SK-N-SH treated with all-trans-retinoic acid at 6 μM for 48 hours (cell line): ENCODE data around the gene TMC5.

Experiments
- ARNTL ChIP-seq: fragments of 450-650 bp; formaldehyde crosslinking; IDR thresholded peaks from 2 replicates; pipeline ENCODE4 v1.5.0; 2020; ENCODE audit warnings: low read depth, mild to moderate bottlenecking, moderate library complexity, borderline replicate concordance
- BACH2 ChIP-seq: fragments of 250-450 bp; sonication (Bioruptor Pico); IDR thresholded peaks from 2 replicates; pipeline ENCODE4 v1.9.0; 2021; ENCODE audit warnings: mild to moderate bottlenecking, borderline replicate concordance
- CSDC2 ChIP-seq: fragments of 250-450 bp; sonication (Bioruptor Pico); IDR thresholded peaks from 2 replicates; pipeline ENCODE4 v1.5.0; 2020; ENCODE audit warnings: mild to moderate bottlenecking, moderate library complexity
- ESRRG ChIP-seq: fragments of 250-450 bp; sonication (Bioruptor Pico); IDR thresholded peaks from 2 replicates; pipeline ENCODE4 v1.6.1; 2021; ENCODE audit warnings: mild to moderate bottlenecking
- GLIS3 ChIP-seq: fragments of 250-450 bp; sonication (Bioruptor Pico); IDR thresholded peaks from 2 replicates; pipeline ENCODE4 v1.5.0; 2020; ENCODE audit warnings: mild to moderate bottlenecking, moderate library complexity
- ISL1 ChIP-seq: fragments of 250-450 bp; sonication (Bioruptor Pico); IDR thresholded peaks from 2 replicates; pipeline ENCODE4 v2.1.2; 2022; ENCODE audit warnings: mild to moderate bottlenecking, moderate library complexity
- RARB ChIP-seq: fragments of 250-450 bp; sonication (Bioruptor Pico); IDR thresholded peaks from 2 replicates; pipeline ENCODE4 v1.8.0; 2021; ENCODE audit warnings: mild to moderate bottlenecking, moderate library complexity
- TCF4 ChIP-seq: fragments of 250-450 bp; sonication (Bioruptor Pico); IDR thresholded peaks from 2 replicates; pipeline ENCODE4 v1.8.0; 2021; ENCODE audit warnings: mild to moderate bottlenecking, moderate library complexity, borderline replicate concordance
- ZFP3 ChIP-seq: fragments of 250-450 bp; sonication (Bioruptor Pico); IDR thresholded peaks from 2 replicates; pipeline ENCODE4 v1.5.0; 2020; ENCODE audit warnings: mild to moderate bottlenecking, moderate library complexity
- ZFP30 ChIP-seq: fragments of 450-650 bp; formaldehyde crosslinking; IDR thresholded peaks from 2 replicates; pipeline ENCODE4 v1.5.0; 2022; ENCODE audit warnings: mild to moderate bottlenecking, moderate library complexity
- ZNF70 ChIP-seq: fragments of 450-650 bp; formaldehyde crosslinking; IDR thresholded peaks from 2 replicates; pipeline ENCODE4 v1.5.0; 2020; ENCODE audit warnings: mild to moderate bottlenecking, moderate library complexity
- ZNF8 ChIP-seq: fragments of 450-650 bp; formaldehyde crosslinking; IDR thresholded peaks from 2 replicates; pipeline ENCODE4 v1.5.0; 2020; ENCODE audit warnings: mild to moderate bottlenecking, moderate library complexity
- TF ChIP-seq, protein P1 (sequence below): fragments of 250-450 bp; sonication (Bioruptor Pico); IDR thresholded peaks from 2 replicates; pipeline ENCODE4 v1.8.0; 2020; ENCODE audit warnings: mild to moderate bottlenecking, moderate library complexity, borderline replicate concordance

DNA sequence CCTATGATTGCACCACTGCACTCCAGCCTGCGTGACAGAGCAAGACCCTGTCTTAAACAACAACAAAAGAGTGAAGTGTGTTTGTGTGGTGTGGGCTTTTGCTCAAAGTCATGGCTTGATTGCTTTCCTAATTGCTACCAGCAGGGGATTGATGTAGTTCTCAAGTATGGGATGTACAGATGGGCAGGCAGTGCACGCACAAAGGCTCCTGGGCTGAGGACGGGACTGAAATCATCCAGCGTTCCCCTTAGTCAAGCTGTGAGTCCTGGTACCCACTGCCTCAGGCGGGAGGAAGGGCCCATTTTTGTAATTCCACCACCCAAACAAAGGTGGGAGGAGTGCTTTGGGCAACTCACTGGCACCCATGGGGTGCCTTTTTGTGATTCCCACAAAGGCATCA is 56.9 kb downstream of the TMC5 start:
- TF ChIP-seq ZFP3 (CRISPR knock-in tag) (no peak), ARNTL (CRISPR knock-in tag) (no peak), RARB (CRISPR knock-in tag) (no peak), ISL1 (CRISPR knock-in tag) (no peak), ZNF8 (no peak), GLIS3 (CRISPR knock-in tag) (no peak), CSDC2 (no peak), TCF4 (CRISPR knock-in tag) (no peak), ESRRG (CRISPR knock-in tag) (no peak), ZFP30 (CRISPR knock-in tag) (no peak), ZNF70 (CRISPR knock-in tag) (no peak), BACH2 (CRISPR knock-in tag) (no peak)
- TF ChIP-seq, protein P1, sequence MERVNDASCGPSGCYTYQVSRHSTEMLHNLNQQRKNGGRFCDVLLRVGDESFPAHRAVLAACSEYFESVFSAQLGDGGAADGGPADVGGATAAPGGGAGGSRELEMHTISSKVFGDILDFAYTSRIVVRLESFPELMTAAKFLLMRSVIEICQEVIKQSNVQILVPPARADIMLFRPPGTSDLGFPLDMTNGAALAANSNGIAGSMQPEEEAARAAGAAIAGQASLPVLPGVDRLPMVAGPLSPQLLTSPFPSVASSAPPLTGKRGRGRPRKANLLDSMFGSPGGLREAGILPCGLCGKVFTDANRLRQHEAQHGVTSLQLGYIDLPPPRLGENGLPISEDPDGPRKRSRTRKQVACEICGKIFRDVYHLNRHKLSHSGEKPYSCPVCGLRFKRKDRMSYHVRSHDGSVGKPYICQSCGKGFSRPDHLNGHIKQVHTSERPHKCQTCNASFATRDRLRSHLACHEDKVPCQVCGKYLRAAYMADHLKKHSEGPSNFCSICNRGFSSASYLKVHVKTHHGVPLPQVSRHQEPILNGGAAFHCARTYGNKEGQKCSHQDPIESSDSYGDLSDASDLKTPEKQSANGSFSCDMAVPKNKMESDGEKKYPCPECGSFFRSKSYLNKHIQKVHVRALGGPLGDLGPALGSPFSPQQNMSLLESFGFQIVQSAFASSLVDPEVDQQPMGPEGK (CRISPR knock-in tag) = no peak
